RWPE2 (cell line): ENCODE measurements around the gene CATSPER3.
"Not testable (repeated sequence)": the region's sequence is repeated elsewhere in the genome, so short reads cannot be mapped to it uniquely, and the experiment has no call there.

Experiments used
- ATAC-seq: fragments of 200-7000 bp; cut with Tn5 transposase; 3 replicates; pipeline ENCODE4 v1.9.1; 2021; ENCODE audit warnings: low read depth
- DNase-seq: peaks from one replicate; pipeline ENCODE4 v3.0.0-alpha.2; 2020; ENCODE audit warnings: low spot score
- H3K27ac ChIP-seq: fragments of 450-650 bp; 2 replicates; pipeline ENCODE4 v1.5.1; 2017; ENCODE audit warnings: mild to moderate bottlenecking; ENCODE audit not compliant: poor library complexity, severe bottlenecking
- H3K27me3 ChIP-seq: fragments of 250-450 bp; sonication (Bioruptor Pico); 2 replicates; pipeline ENCODE4 v1.5.1; 2021; ENCODE audit warnings: mild to moderate bottlenecking, moderate library complexity; ENCODE audit not compliant: insufficient read depth, poor library complexity, severe bottlenecking
- H3K36me3 ChIP-seq: fragments of 250-450 bp; sonication (Bioruptor Pico); 2 replicates; pipeline ENCODE4 v1.5.1; 2020; ENCODE audit warnings: low read depth, mild to moderate bottlenecking, moderate library complexity
- H3K4me1 ChIP-seq: fragments of 250-450 bp; sonication (Bioruptor Pico); 2 replicates; pipeline ENCODE4 v1.5.1; 2021; ENCODE audit warnings: mild to moderate bottlenecking, moderate library complexity; ENCODE audit not compliant: insufficient read depth, poor library complexity, severe bottlenecking
- H3K4me3 ChIP-seq: fragments of 250-450 bp; sonication (Bioruptor Pico); 2 replicates; pipeline ENCODE4 v1.5.1; 2021; ENCODE audit warnings: mild to moderate bottlenecking, moderate library complexity; ENCODE audit not compliant: severe bottlenecking
- H3K9me3 ChIP-seq: fragments of 250-450 bp; sonication (Bioruptor Pico); 2 replicates; pipeline ENCODE4 v1.5.1; 2021; ENCODE audit warnings: mild to moderate bottlenecking, moderate library complexity; ENCODE audit not compliant: severe bottlenecking
- CTCF ChIP-seq: fragments of 450-650 bp; IDR thresholded peaks from one replicate; pipeline ENCODE4 v1.5.1; 2017; ENCODE audit warnings: mild to moderate bottlenecking, moderate library complexity; ENCODE audit not compliant: poor library complexity, severe bottlenecking

CATSPER3 gene

GRCh38 chr5:134979416-134979815 is 11.7 kb downstream of the CATSPER3 start:
- no peak for TF ChIP-seq CTCF
- peaks cover 21% of the 10 kb centered on the region for H3K9me3 ChIP-seq
- no peaks in the 10 kb centered on the region for H3K27me3 ChIP-seq
- ATAC-seq, result no peak
- peaks cover 5% of the 10 kb centered on the region for H3K4me1 ChIP-seq
- DNase-seq, result no peak
- no peak overlapping the region for H3K4me3 ChIP-seq
- no peaks in the 10 kb centered on the region for H3K36me3 ChIP-seq
- H3K27ac ChIP-seq, result no peak overlapping the region

- Histone ChIP-seq H3K4me3 (no peak overlapping the region), H3K27ac (no peak overlapping the region), H3K36me3 (no peaks in the 10 kb centered on the region), H3K9me3 (peaks cover 19% of the 10 kb centered on the region), H3K27me3 (no peaks in the 10 kb centered on the region), H3K4me1 (no peaks in the 10 kb centered on the region)
- TF ChIP-seq CTCF, result no peak
- ATAC-seq (no peak), DNase-seq (no peak)
Observed at GRCh38 chr5:134982230-134982629, 14.5 kb downstream of the CATSPER3 start.

GRCh38 chr5:134989266-134989830 is 21.6 kb downstream of the CATSPER3 start:
- no peak for ATAC-seq
- Histone ChIP-seq H3K27me3 (peaks cover 3% of the 10 kb centered on the region), H3K9me3 (no peaks in the 10 kb centered on the region), H3K36me3 (no peaks in the 10 kb centered on the region), H3K27ac (no peak overlapping the region), H3K4me3 (no peak overlapping the region), H3K4me1 (no peaks in the 10 kb centered on the region)
- TF ChIP-seq CTCF, result no peak
- DNase-seq, result no peak

- H3K27me3 ChIP-seq, H3K27ac ChIP-seq, H3K36me3 ChIP-seq, H3K4me1 ChIP-seq, H3K9me3 ChIP-seq, ATAC-seq, DNase-seq, H3K4me3 ChIP-seq: not testable (repeated sequence)
Observed at GRCh38 chr5:134990183-134990582, 22.5 kb downstream of the CATSPER3 start.

GRCh38 chr5:134992148-134992547 is 24.4 kb downstream of the CATSPER3 start:
- DNase-seq (no peak), ATAC-seq (no peak)
- H3K27me3 ChIP-seq, result peaks cover 3% of the 10 kb centered on the region
- no peak overlapping the region for H3K4me3 ChIP-seq
- no peak for TF ChIP-seq CTCF
- H3K36me3 ChIP-seq, result no peaks in the 10 kb centered on the region
- no peaks in the 10 kb centered on the region for H3K9me3 ChIP-seq
- H3K4me1 ChIP-seq, result no peaks in the 10 kb centered on the region
- H3K27ac ChIP-seq, result no peak overlapping the region
